ENCODE data around the gene FABP1.

The FABP1 gene

GRCh38 chr2:88077080-88077479 is 50.8 kb downstream of the FABP1 start:
- no peak for DNase-seq

GRCh38 chr2:88074854-88075292 is 53.0 kb downstream of the FABP1 start:
- no peak for DNase-seq

- no peak for DNase-seq
These were observed 53.7 kb downstream of the FABP1 start for GRCh38 chr2:88074150-88074549.
